Thymus (tissue), 11 donors: ENCODE data around the gene LRRC8E. TPM values are rescaled to one million over a fixed set of nuclear protein-coding genes. Genes with fewer than 3 reads are reported as not detected.

Experiments
- DNase-seq, 9 donors: peaks; one replicate each; pipeline ENCODE4 v3.0.0-alpha.2; 2013; ENCODE audit warnings: low spot score in 9 of 9, low read depth in 6 of 9, missing footprints in 1 of 9
- H3K27ac ChIP-seq, 2 donors: one replicate each; pipeline ENCODE4 v1.5.1; 2013; ENCODE audit warnings: control low read depth in 1 of 2, low read depth in 1 of 2, low read length in 1 of 2, mild to moderate bottlenecking in 1 of 2, moderate library complexity in 1 of 2
- H3K27me3 ChIP-seq, 2 donors: one replicate each; pipeline ENCODE4 v1.5.1; 2013; ENCODE audit warnings: low read length in 1 of 2; ENCODE audit not compliant: control insufficient read depth in 2 of 2, insufficient read depth in 1 of 2
- H3K36me3 ChIP-seq, 2 donors: one replicate each; pipeline ENCODE4 v1.5.1; 2013; ENCODE audit warnings: low read length in 1 of 2, mild to moderate bottlenecking in 1 of 2, moderate library complexity in 1 of 2; ENCODE audit not compliant: control insufficient read depth in 2 of 2, insufficient read depth in 2 of 2
- H3K4me1 ChIP-seq, 2 donors: one replicate each; pipeline ENCODE4 v1.5.1; 2013; ENCODE audit warnings: low read length in 2 of 2; ENCODE audit not compliant: control insufficient read depth in 2 of 2, insufficient read depth in 2 of 2
- H3K4me3 ChIP-seq, 2 donors: one replicate each; pipeline ENCODE4 v1.5.1; 2013; ENCODE audit warnings: low read length in 2 of 2, control low read depth in 1 of 2, mild to moderate bottlenecking in 1 of 2
- H3K9me3 ChIP-seq, 2 donors: one replicate each; pipeline ENCODE4 v1.5.1; 2013; ENCODE audit warnings: low read length in 1 of 2, mild to moderate bottlenecking in 1 of 2; ENCODE audit not compliant: control insufficient read depth in 2 of 2, insufficient read depth in 1 of 2
- WGBS: extraction: QIAGEN DNeasy Blood & Tissue Kit; methylation state at CpG from one replicate; pipeline ENCODE4 v1.1.7; 2013; 5-methylcytosine and 5-hydroxymethylcytosine counted together
- polyA plus RNA-seq: library from polyadenylated mRNA; stranded (reverse); fragments of 200-250 nt; gene quantifications from one replicate; pipeline ENCODE4 v1.2.3, GENCODE V29; 2013
- total RNA-seq: library from RNA; stranded (reverse); fragments of 120-200 nt; gene quantifications from one replicate; pipeline ENCODE4 v1.2.4, GENCODE V29; 2013
- donor health status: healthy.

Gene LRRC8E
- total and polyA plus RNA-seq, 2 donors = 0.05 to 0.27 TPM

GRCh38 chr19:7919610-7920518 lies 31.6 kb downstream of the LRRC8E start, which contains the start of gene SNAPC2:
Gene SNAPC2, plus strand, starts transcription at chr19:7920338. Its CDS starts 29 bp downstream, at chr19:7920367.
- Histone ChIP-seq H3K36me3 (peaks cover 14 to 15% of the 10 kb centered on the region in 2 donors), H3K4me1 (peaks cover 20 to 39% of the 10 kb centered on the region in 2 donors), H3K27ac (peak within 1 kb of the TSS; percentile 92 to 98), H3K27me3 (peaks cover 40 to 54% of the 10 kb centered on the region in 2 donors), H3K4me3 (peak within 1 kb of the TSS; percentile 50 to 89), H3K9me3 (peaks cover 0 to 6% of the 10 kb centered on the region in 2 donors)
- WGBS = 7% methylated on average over 62 of the region's 62 CpGs
- peak; percentile 89 to 99 (median 97) for DNase-seq

DNA sequence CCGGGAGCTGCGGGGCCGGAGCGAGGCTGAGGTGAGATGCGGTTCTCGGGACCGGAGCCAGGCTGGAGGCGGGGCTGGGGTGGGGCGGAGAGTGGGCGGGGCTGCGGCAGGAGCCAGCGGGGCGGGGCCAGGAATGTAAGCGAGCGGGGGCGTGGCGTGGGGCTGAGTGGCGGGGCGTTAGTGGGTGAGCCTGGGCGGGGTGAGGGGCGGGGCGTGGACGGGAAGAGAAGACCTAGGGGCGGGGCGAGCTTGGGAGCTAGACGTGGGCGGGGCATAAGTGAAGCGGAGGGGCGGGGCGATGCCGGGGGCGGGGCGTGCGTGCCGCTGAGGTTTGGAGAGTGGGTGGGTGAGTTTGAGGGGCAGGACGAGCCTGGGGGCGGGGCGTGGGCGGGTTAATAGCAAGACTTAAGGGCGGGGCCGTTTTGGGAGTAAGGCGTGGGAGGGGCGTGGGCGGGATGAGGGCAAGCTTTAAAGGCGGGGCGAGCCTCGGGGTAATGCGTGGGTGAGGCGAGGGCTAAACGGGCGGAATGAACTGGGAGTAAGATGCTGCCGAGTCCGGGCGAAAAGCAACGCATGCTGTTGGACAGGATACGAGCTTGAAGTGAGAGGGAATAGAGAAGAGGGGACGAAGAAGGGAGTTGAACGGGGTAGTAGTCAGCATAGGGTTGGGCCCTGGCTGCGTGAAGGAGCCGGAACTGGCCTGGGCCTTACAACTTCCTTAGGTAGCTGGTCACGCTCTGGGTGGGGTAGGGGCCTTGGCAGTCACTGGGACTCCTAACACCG lies 32.4 kb downstream of the LRRC8E start:
- Histone ChIP-seq H3K27me3 (peaks cover 32 to 47% of the 10 kb centered on the region in 2 donors), H3K36me3 (peaks cover 14 to 15% of the 10 kb centered on the region in 2 donors), H3K4me3 (peak overlapping the region; percentile 50 to 89), H3K27ac (peak overlapping the region; percentile 92 to 98), H3K4me1 (peaks cover 25 to 37% of the 10 kb centered on the region in 2 donors), H3K9me3 (peaks cover 0 to 6% of the 10 kb centered on the region in 2 donors)
- 2% methylated on average over 62 of the region's 62 CpGs for WGBS
- peak; percentile 76 to 96 (median 92) for DNase-seq

- WGBS = 71% methylated on average over 17 of the region's 17 CpGs
- Histone ChIP-seq H3K4me1 (peaks cover 27 to 35% of the 10 kb centered on the region in 2 donors), H3K4me3 (peak overlapping the region; percentile 40 to 89), H3K9me3 (peaks cover 0 to 6% of the 10 kb centered on the region in 2 donors), H3K27me3 (peaks cover 26 to 40% of the 10 kb centered on the region in 2 donors), H3K36me3 (peaks cover 14 to 15% of the 10 kb centered on the region in 2 donors), H3K27ac (peak overlapping the region; percentile 10 to 84)
- no peak for DNase-seq
Measured at GRCh38 chr19:7921302-7921966, 33.1 kb downstream of the LRRC8E start.

- Histone ChIP-seq H3K4me1 (peaks cover 23 to 31% of the 10 kb centered on the region in 2 donors), H3K27me3 (peaks cover 19 to 33% of the 10 kb centered on the region in 2 donors), H3K27ac (peak overlapping the region in 1 of 2 donors; percentile 3), H3K4me3 (no peak overlapping the region), H3K36me3 (peaks cover 14 to 18% of the 10 kb centered on the region in 2 donors), H3K9me3 (peaks cover 0 to 6% of the 10 kb centered on the region in 2 donors)
- DNase-seq = no peak
- 98% methylated on average over 31 of the region's 31 CpGs for WGBS
Measured at GRCh38 chr19:7921967-7922835, 33.9 kb downstream of the LRRC8E start.

DNA sequence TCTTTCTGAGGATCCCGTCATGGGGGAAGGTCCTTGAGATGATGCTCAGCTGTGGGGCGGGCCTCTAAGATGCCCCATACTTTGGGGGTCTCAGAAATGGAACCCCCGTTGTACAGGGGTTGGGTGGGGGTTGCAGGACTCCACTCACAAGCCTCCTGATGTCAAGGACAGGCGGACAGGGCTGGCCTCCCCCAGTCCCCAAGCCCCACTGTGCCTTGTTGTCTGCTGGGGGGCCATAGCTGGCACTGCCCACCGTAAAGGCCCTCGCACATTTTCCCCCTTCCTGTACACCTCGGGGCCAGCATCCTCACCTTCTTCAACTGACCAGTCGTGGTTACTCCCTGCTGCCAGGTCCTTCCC lies 34.5 kb downstream of the LRRC8E start:
- peaks cover 23 to 28% of the 10 kb centered on the region in 2 donors for H3K4me1 ChIP-seq
- WGBS = 96% methylated on average over 8 of the region's 8 CpGs
- peaks cover 12 to 27% of the 10 kb centered on the region in 2 donors for H3K27me3 ChIP-seq
- peaks cover 0 to 6% of the 10 kb centered on the region in 2 donors for H3K9me3 ChIP-seq
- H3K36me3 ChIP-seq = peaks cover 18 to 20% of the 10 kb centered on the region in 2 donors
- H3K27ac ChIP-seq = no peak overlapping the region
- DNase-seq = no peak
- H3K4me3 ChIP-seq = no peak overlapping the region

- no peak overlapping the region for H3K27ac ChIP-seq
- WGBS = 93% methylated on average over 31 of the region's 31 CpGs
Measured at GRCh38 chr19:7923295-7924191, 35.2 kb downstream of the LRRC8E start.

DNA sequence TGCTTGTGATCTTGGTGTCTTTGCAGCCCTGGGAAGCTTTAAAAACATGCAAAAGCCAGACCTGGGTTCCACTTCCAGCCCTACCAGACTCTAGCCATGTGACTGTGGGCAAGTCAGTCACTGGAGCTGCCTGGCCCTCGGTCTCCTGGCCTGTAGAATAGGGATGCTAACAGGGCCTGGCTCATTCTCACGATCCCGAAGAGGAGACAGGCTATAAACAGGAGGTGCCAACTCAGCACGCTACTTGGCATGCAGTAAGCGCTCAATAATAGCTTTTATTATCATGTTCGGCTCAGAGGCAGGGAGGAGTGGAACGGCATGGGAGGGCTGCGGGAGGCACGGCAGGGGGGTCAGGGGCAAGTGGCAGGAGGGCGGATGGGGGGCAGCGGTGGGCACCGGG lies 35.9 kb downstream of the LRRC8E start:
- H3K4me1 ChIP-seq = peaks cover 25 to 27% of the 10 kb centered on the region in 2 donors
- H3K36me3 ChIP-seq = peaks cover 18 to 22% of the 10 kb centered on the region in 2 donors
- peaks cover 0 to 12% of the 10 kb centered on the region in 2 donors for H3K27me3 ChIP-seq
- no peak overlapping the region for H3K4me3 ChIP-seq
- 95% methylated on average over 12 of the region's 12 CpGs for WGBS
- no peak overlapping the region for H3K27ac ChIP-seq
- no peaks in the 10 kb centered on the region for H3K9me3 ChIP-seq
- DNase-seq = no peak

More at GRCh38 chr19:7923295-7924191, 35.2 kb downstream of the LRRC8E start:
- H3K9me3 ChIP-seq = peaks cover 0 to 5% of the 10 kb centered on the region in 2 donors
- H3K27me3 ChIP-seq = peaks cover 6 to 19% of the 10 kb centered on the region in 2 donors
- no peak overlapping the region for H3K4me3 ChIP-seq
- peaks cover 18 to 22% of the 10 kb centered on the region in 2 donors for H3K36me3 ChIP-seq
- peaks cover 24 to 28% of the 10 kb centered on the region in 2 donors for H3K4me1 ChIP-seq
- no peak for DNase-seq
